Type B pancreatic cell (in vitro differentiated cells): ENCODE data around the gene TPCN2. TPM values are rescaled to one million over a fixed set of nuclear protein-coding genes. Genes with fewer than 3 reads are reported as not detected.

Experiments used
- DNase-seq: peaks from one replicate; pipeline ENCODE4 v3.0.0; 2021; ENCODE audit warnings: mixed read lengths; ENCODE audit not compliant: unreplicated experiment; ENCODE audit errors: extremely low spot score
- H3K27ac Mint-ChIP-seq: 2 replicates; pipeline ENCODE4 v1.8.0; 2021; ENCODE audit warnings: mild to moderate bottlenecking, mixed read lengths
- H3K27me3 Mint-ChIP-seq: 2 replicates; pipeline ENCODE4 v1.8.0; 2021; ENCODE audit warnings: mixed read lengths
- H3K36me3 Mint-ChIP-seq: 2 replicates; pipeline ENCODE4 v1.8.0; 2021; ENCODE audit warnings: mixed read lengths
- H3K4me1 Mint-ChIP-seq: one replicate; pipeline ENCODE4 v1.8.0; 2021; ENCODE audit warnings: mixed read lengths; ENCODE audit not compliant: unreplicated experiment
- H3K4me3 Mint-ChIP-seq: 2 replicates; pipeline ENCODE4 v1.8.0; 2021; ENCODE audit warnings: mild to moderate bottlenecking, mixed read lengths
- H3K9me3 Mint-ChIP-seq: 2 replicates; pipeline ENCODE4 v1.8.0; 2021; ENCODE audit warnings: mixed read lengths
- CTCF ChIP-seq: fragments of 200-600 bp; sonication (generic); conservative IDR thresholded peaks from 2 replicates; pipeline ENCODE4 v1.5.0; 2021; ENCODE audit warnings: antibody characterized with exemption, mild to moderate bottlenecking
- total RNA-seq: library from RNA; stranded (reverse); gene quantifications from 2 replicates; pipeline ENCODE4 v1.2.1, GENCODE V29; 2021; ENCODE audit warnings: low replicate concordance

TPCN2 gene
- total RNA-seq, 1 donor from 2014 or later: 19.5 TPM

- TF ChIP-seq CTCF: no peak
- Mint-ChIP-seq H3K9me3 (peaks cover 13% of the 10 kb centered on the region), H3K27me3 (peaks cover 3% of the 10 kb centered on the region), H3K4me3 (no peak overlapping the region), H3K36me3 (peaks cover 13% of the 10 kb centered on the region), H3K4me1 (peaks cover 21% of the 10 kb centered on the region), H3K27ac (no peak overlapping the region)
- DNase-seq: no peak
Observed at GRCh38 chr11:69161117-69161407, 112.3 kb downstream of the TPCN2 start.

- Mint-ChIP-seq H3K4me1 (peaks cover 19% of the 10 kb centered on the region), H3K27me3 (peaks cover 3% of the 10 kb centered on the region), H3K36me3 (peaks cover 13% of the 10 kb centered on the region), H3K27ac (no peak overlapping the region), H3K4me3 (no peak overlapping the region), H3K9me3 (peaks cover 13% of the 10 kb centered on the region)
- no peak for TF ChIP-seq CTCF
- no peak for DNase-seq
Observed at GRCh38 chr11:69162505-69162904, 113.8 kb downstream of the TPCN2 start.

GRCh38 chr11:69163842-69164241, 115.1 kb downstream of the TPCN2 start:
- Mint-ChIP-seq H3K36me3 (peaks cover 13% of the 10 kb centered on the region), H3K27ac (no peak overlapping the region), H3K4me1 (peaks cover 19% of the 10 kb centered on the region), H3K27me3 (peaks cover 6% of the 10 kb centered on the region), H3K4me3 (no peak overlapping the region), H3K9me3 (peaks cover 13% of the 10 kb centered on the region)
- DNase-seq: no peak
- TF ChIP-seq CTCF: no peak

GRCh38 chr11:69164824-69165223, 116.1 kb downstream of the TPCN2 start:
- Mint-ChIP-seq H3K36me3 (peaks cover 13% of the 10 kb centered on the region), H3K27me3 (peaks cover 6% of the 10 kb centered on the region)

GRCh38 chr11:69165775-69166174, 117.0 kb downstream of the TPCN2 start:
- Mint-ChIP-seq H3K27me3 (peaks cover 6% of the 10 kb centered on the region), H3K36me3 (peaks cover 13% of the 10 kb centered on the region), H3K4me1 (peaks cover 21% of the 10 kb centered on the region), H3K9me3 (peaks cover 13% of the 10 kb centered on the region), H3K27ac (no peak overlapping the region), H3K4me3 (no peak overlapping the region)
- DNase-seq: no peak
- TF ChIP-seq CTCF: no peak

More at GRCh38 chr11:69164824-69165223, 116.1 kb downstream of the TPCN2 start:
- Mint-ChIP-seq H3K4me3 (no peak overlapping the region), H3K4me1 (peaks cover 19% of the 10 kb centered on the region), H3K9me3 (peaks cover 13% of the 10 kb centered on the region), H3K27ac (no peak overlapping the region)
- TF ChIP-seq CTCF: no peak
- DNase-seq: no peak
